Neuronal stem cell (in vitro differentiated cells): ENCODE measurements around the gene COX19.
"Not testable (repeated sequence)": the region's sequence is repeated elsewhere in the genome, so short reads cannot be mapped to it uniquely, and the experiment has no call there.

ENCODE experiments used
- DNase-seq: peaks from one replicate; pipeline ENCODE4 v3.0.0-alpha.2; 2013; ENCODE audit warnings: low spot score
- H2AFZ ChIP-seq: one replicate; pipeline ENCODE4 v1.6.1; 2013; ENCODE audit warnings: mild to moderate bottlenecking, low read length, inconsistent platforms
- H2AK5ac ChIP-seq: 2 replicates; pipeline ENCODE4 v1.6.1; 2013; ENCODE audit warnings: low read depth, mild to moderate bottlenecking, inconsistent platforms, low read length, moderate library complexity, mixed read lengths
- H2BK120ac ChIP-seq: 2 replicates; pipeline ENCODE4 v1.6.1; 2013; ENCODE audit warnings: low read depth, mild to moderate bottlenecking, inconsistent platforms, low read length, moderate library complexity, mixed read lengths
- H2BK12ac ChIP-seq: one replicate; pipeline ENCODE4 v1.6.1; 2013; ENCODE audit warnings: low read length, inconsistent platforms
- H2BK15ac ChIP-seq: 2 replicates; pipeline ENCODE4 v1.6.1; 2013; ENCODE audit warnings: mild to moderate bottlenecking, low read length, inconsistent platforms, mixed read lengths
- H2BK5ac ChIP-seq: one replicate; pipeline ENCODE4 v1.6.1; 2013; ENCODE audit warnings: inconsistent platforms, mild to moderate bottlenecking, low read length, moderate library complexity
- H3K14ac ChIP-seq: one replicate; pipeline ENCODE4 v1.6.1; 2013; ENCODE audit warnings: low read length, inconsistent platforms
- H3K18ac ChIP-seq: 2 replicates; pipeline ENCODE4 v1.6.1; 2013; ENCODE audit warnings: low read length, inconsistent platforms
- H3K23ac ChIP-seq: 2 replicates; pipeline ENCODE4 v1.6.1; 2013; ENCODE audit warnings: low read depth, mild to moderate bottlenecking, mixed read lengths, low read length, inconsistent platforms; ENCODE audit not compliant: poor library complexity
- H3K27ac ChIP-seq: replicated peaks from 3 replicates; pipeline ENCODE4 v1.5.1; 2013; ENCODE audit warnings: low read length, inconsistent platforms
- H3K27me3 ChIP-seq, 3 experiments: 2 replicates each; pipeline ENCODE4 v1.6.1; 2013; ENCODE audit warnings: low read length in 3 of 3, mild to moderate bottlenecking in 2 of 3, inconsistent platforms in 1 of 3, low read depth in 1 of 3, mixed read lengths in 1 of 3, moderate library complexity in 1 of 3; ENCODE audit not compliant: control insufficient read depth in 3 of 3, insufficient read depth in 3 of 3
- H3K36me3 ChIP-seq, 2 donors: replicated peaks in 1 of 2; 2 replicates each; pipeline ENCODE4 v1.6.1; 2013; ENCODE audit warnings: low read length in 2 of 2; ENCODE audit not compliant: control insufficient read depth in 2 of 2, insufficient read depth in 2 of 2
- H3K4ac ChIP-seq: 2 replicates; pipeline ENCODE4 v1.6.1; 2013; ENCODE audit warnings: inconsistent platforms, mild to moderate bottlenecking, low read length, moderate library complexity
- H3K4me1 ChIP-seq, 2 donors: 1 replicate in 1 of 2; 2 replicates in 1 of 2; pipeline ENCODE4 v1.6.1; 2013; ENCODE audit warnings: low read length in 2 of 2, low read depth in 1 of 2; ENCODE audit not compliant: control insufficient read depth in 2 of 2, insufficient read depth in 1 of 2
- H3K4me2 ChIP-seq: one replicate; pipeline ENCODE4 v1.6.1; 2013; ENCODE audit warnings: mild to moderate bottlenecking, low read length, inconsistent platforms; ENCODE audit not compliant: insufficient read depth, poor library complexity, severe bottlenecking
- H3K4me3 ChIP-seq, 2 donors: 2 replicates each; pipeline ENCODE4 v1.5.1; 2013; ENCODE audit warnings: low read length in 2 of 2, mild to moderate bottlenecking in 2 of 2, inconsistent platforms in 1 of 2, moderate library complexity in 1 of 2
- H3K79me1 ChIP-seq: one replicate; pipeline ENCODE4 v1.6.1; 2013; ENCODE audit warnings: low read depth, mild to moderate bottlenecking, inconsistent platforms, low read length, moderate library complexity
- H3K9ac ChIP-seq: one replicate; pipeline ENCODE4 v1.6.1; 2013; ENCODE audit warnings: mild to moderate bottlenecking, low read depth, low read length, inconsistent platforms; ENCODE audit not compliant: poor library complexity
- H3K9me3 ChIP-seq, 2 donors: replicated peaks in 1 of 2; 2 replicates each; pipeline versions ENCODE3 to v1.6.1; 2013; ENCODE audit warnings: low read length in 2 of 2, mild to moderate bottlenecking in 2 of 2, inconsistent platforms in 1 of 2, low read depth in 1 of 2, mixed read lengths in 1 of 2, moderate library complexity in 1 of 2; ENCODE audit not compliant: control insufficient read depth in 2 of 2, insufficient read depth in 1 of 2
- H4K8ac ChIP-seq: one replicate; pipeline ENCODE4 v1.6.1; 2013; ENCODE audit warnings: low read depth, mild to moderate bottlenecking, inconsistent platforms, low read length, moderate library complexity
- H4K91ac ChIP-seq: one replicate; pipeline ENCODE4 v1.6.1; 2013; ENCODE audit warnings: low read length, low read depth, mild to moderate bottlenecking, inconsistent platforms; ENCODE audit not compliant: poor library complexity
- WGBS, 2 donors: extraction: QIAGEN DNeasy Blood & Tissue Kit; methylation state at CpG; one replicate each; pipeline ENCODE4 v1.1.7; 2013; ENCODE audit warnings: missing lambda C conversion rate in 2 of 2, mixed read lengths in 1 of 2; ENCODE audit not compliant: insufficient read length in 2 of 2, insufficient replicate concordance in 1 of 2; ENCODE audit errors: extremely low coverage in 2 of 2; 5-methylcytosine and 5-hydroxymethylcytosine counted together

COX19 gene

DNA sequence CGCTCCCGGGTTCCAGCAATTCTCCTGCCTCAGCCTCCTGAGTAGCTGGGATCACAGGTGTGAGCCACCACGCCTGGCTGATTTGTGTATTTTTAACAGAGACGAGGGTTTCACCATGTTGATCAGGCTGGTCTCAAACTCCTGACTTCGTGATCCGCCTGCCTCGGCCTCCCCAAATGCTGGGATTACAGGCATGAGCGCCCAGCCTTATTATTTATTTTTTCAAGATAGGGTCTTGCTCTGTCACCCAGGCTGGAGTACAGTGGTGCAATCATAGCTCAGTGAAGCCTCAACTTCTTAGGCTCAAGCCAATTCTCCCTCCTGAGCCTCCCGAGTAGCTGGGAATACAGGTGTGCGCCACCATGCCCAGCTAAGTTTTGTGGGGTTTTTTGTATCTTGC lies 15.6 kb downstream of the COX19 start:
- not testable (repeated sequence) for H3K27ac ChIP-seq, H3K36me3 ChIP-seq, H2BK5ac ChIP-seq, H4K91ac ChIP-seq, H3K4me2 ChIP-seq, DNase-seq, H4K8ac ChIP-seq, H2AFZ ChIP-seq, H3K18ac ChIP-seq, H2BK15ac ChIP-seq, H2BK120ac ChIP-seq, H3K9ac ChIP-seq, H2AK5ac ChIP-seq, H3K14ac ChIP-seq, H3K9me3 ChIP-seq, H3K4ac ChIP-seq, H3K4me3 ChIP-seq, H3K79me1 ChIP-seq, H2BK12ac ChIP-seq, H3K4me1 ChIP-seq, H3K23ac ChIP-seq
- H3K27me3 ChIP-seq: peaks cover 2 to 13% (median 8%) of the 10 kb centered on the region in 3 experiments
- WGBS, 2 donors: no CpG with 5 or more reads among the region's 10 CpGs

DNA sequence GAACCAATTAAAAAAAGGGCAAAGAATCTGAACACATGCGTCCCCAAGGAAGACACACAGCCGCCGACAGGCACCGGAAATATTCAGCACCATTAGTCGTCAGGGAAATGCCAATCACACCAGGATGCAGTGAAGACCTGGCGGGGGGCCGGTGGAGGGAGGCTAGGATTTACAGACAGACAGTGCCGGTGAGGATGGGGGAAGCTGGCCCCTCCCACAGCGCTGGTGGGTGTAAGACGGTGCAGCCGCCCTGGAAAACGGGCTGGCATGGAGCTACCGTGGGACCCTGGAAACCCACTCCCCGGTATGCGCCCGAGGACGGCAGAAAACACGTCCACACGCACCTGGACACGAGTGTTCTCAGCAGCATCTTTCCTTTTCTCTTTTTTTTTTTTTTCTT lies 16.1 kb downstream of the COX19 start:
- Histone ChIP-seq H2BK5ac (no peak overlapping the region), H3K4me2 (no peak overlapping the region), H3K9me3 (peaks cover 0 to 2% of the 10 kb centered on the region in 2 donors), H3K23ac (no peak overlapping the region), H2BK120ac (no peak overlapping the region), H2AK5ac (no peak overlapping the region), H3K79me1 (peaks cover 3% of the 10 kb centered on the region), H3K9ac (no peak overlapping the region), H3K27me3 (peaks cover 3 to 14% (median 9%) of the 10 kb centered on the region in 3 experiments), H4K91ac (no peak overlapping the region), H3K27ac (no peak overlapping the region), H3K36me3 (no peaks in the 10 kb centered on the region), H3K14ac (no peak overlapping the region), H3K18ac (no peak overlapping the region), H4K8ac (no peak overlapping the region), H3K4ac (no peak overlapping the region), H2BK15ac (no peak overlapping the region), H2BK12ac (no peak overlapping the region), H2AFZ (no peak overlapping the region), H3K4me3 (no peak overlapping the region), H3K4me1 (peaks cover 2 to 5% of the 10 kb centered on the region in 2 donors)
- no peak for DNase-seq
- no CpG with 5 or more reads among the region's 20 CpGs for WGBS, 2 donors

DNA sequence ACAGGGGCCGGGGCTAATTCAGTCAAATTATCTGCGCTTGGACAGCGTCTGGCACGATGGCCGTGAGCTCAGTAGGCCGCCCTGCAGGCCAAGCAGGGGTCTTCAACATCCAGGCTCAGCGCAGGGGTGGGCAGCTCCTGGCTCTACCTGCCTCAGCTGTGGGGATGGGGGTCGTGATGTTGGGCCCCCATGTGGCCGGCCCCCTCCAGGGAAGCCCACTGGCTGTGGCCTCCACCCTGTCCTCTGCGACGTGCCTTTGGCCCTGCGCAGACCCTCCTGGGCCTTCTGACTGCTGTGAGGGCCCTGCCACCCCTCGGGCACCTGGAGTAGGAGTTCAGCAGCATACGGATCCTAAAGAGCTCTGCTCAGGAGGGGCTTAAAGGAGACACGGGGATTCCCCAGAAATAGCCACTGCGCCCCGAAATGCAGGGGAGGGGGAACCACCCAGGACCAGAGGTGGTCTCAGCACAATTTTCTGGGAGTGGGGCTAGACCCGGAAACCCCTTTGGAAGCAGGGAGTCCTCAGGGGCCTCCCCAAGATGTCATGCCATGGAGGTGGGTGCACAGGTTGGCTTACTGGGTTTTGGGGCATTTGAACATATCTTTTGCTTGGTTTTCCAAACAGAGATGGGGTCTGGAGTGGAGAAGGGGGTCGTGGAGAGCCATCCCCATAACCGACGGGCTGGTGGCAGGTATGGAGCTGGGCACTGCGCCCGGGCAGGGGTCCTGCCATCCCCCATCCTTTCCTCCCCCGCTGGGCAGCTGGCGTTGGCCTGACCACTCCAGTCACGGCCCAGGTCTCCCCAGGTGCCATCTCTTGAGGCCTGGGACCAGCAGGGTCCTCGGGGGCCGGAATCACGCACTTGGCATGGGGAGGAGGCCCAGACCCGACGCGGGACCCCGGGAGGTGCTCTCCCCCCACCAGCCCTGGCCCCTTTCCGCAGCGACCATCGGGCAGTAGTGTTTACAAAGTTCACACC lies 16.8 kb downstream of the COX19 start:
- WGBS, 2 donors: no CpG with 5 or more reads among the region's 36 CpGs
- Histone ChIP-seq H3K79me1 (peaks cover 3% of the 10 kb centered on the region), H3K4me2 (no peak overlapping the region), H4K8ac (no peak overlapping the region), H2BK15ac (no peak overlapping the region), H3K36me3 (no peaks in the 10 kb centered on the region), H3K27ac (no peak overlapping the region), H2BK5ac (peak overlapping the region; percentile 44), H2AK5ac (peak overlapping the region; percentile 15), H2AFZ (peak overlapping the region; percentile 68), H2BK120ac (no peak overlapping the region), H3K9me3 (peaks cover 0 to 2% of the 10 kb centered on the region in 2 donors), H3K4me1 (peaks cover 1 to 4% of the 10 kb centered on the region in 2 donors), H3K4me3 (no peak overlapping the region), H3K14ac (no peak overlapping the region), H3K4ac (no peak overlapping the region), H2BK12ac (no peak overlapping the region), H3K18ac (no peak overlapping the region), H3K23ac (peak overlapping the region; percentile 75), H3K9ac (no peak overlapping the region), H3K27me3 (peaks cover 9 to 17% (median 14%) of the 10 kb centered on the region in 3 experiments), H4K91ac (no peak overlapping the region)
- DNase-seq: no peak
